Measurements from ENCODE around the gene INPP5J. TPM values are rescaled to one million over a fixed set of nuclear protein-coding genes. Genes with fewer than 3 reads are reported as not detected.

INPP5J gene
- total RNA-seq, 1 donor from 2014 or later, result 0.18 TPM

DNA sequence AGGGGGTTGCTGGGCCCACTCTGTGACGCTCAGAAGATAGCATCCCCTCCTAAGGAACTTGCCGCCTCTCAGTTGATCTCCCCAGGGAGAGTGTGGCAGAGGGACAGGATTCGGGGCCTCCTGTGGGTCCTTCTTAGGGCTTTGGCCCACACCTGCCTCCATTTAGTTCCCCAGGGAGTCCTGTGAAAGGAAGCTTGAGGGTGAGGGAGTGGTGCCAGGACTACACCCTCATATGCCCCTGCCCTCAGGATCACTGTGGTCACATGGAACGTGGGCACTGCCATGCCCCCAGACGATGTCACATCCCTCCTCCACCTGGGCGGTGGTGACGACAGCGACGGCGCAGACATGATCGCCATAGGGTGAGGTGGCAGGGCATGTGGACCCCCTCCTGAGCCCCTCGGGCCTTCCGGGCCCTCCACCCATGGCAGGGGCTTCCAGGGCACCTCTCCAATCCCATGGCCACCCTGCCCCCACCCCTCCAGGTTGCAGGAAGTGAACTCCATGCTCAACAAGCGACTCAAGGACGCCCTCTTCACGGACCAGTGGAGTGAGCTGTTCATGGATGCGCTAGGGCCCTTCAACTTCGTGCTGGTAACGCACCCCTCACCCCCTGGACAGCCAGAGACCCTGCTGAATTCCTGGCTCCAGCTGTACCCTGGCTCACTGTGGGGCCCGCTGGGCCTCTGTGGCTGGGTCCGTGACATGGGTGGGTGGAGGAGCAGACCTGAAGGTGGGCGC, 3.5 kb downstream of the INPP5J start:
- Mint-ChIP-seq H3K4me1 (ENCODE audit: low read depth) (no peaks in the 10 kb centered on the region), H3K36me3 (ENCODE audit: low read depth) (no peaks in the 10 kb centered on the region), H3K27me3 (ENCODE audit: low read depth) (no peaks in the 10 kb centered on the region), H3K9me3 (no peaks in the 10 kb centered on the region), H3K4me3 (ENCODE audit: low read depth) (no peak overlapping the region), H3K27ac (no peak overlapping the region)
- DNase-seq (ENCODE audit: low spot score), result no peak
- intact Hi-C loops (cut with micrococcal nuclease), result no loop called here

DNA sequence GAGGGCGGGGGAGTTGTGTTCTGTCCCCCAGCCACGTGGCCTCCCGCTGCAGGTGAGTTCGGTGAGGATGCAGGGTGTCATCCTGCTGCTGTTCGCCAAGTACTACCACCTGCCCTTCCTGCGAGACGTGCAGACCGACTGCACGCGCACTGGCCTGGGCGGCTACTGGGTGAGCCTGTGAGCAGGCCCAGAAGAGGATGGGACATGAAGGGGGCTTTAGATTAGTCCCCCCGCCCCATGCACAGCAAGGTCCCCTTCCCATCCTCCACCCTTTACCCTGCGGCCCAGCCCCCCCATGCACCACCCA, 4.1 kb downstream of the INPP5J start:
- Mint-ChIP-seq H3K4me3 (ENCODE audit: low read depth) (no peak overlapping the region), H3K36me3 (ENCODE audit: low read depth) (no peaks in the 10 kb centered on the region)

DNA sequence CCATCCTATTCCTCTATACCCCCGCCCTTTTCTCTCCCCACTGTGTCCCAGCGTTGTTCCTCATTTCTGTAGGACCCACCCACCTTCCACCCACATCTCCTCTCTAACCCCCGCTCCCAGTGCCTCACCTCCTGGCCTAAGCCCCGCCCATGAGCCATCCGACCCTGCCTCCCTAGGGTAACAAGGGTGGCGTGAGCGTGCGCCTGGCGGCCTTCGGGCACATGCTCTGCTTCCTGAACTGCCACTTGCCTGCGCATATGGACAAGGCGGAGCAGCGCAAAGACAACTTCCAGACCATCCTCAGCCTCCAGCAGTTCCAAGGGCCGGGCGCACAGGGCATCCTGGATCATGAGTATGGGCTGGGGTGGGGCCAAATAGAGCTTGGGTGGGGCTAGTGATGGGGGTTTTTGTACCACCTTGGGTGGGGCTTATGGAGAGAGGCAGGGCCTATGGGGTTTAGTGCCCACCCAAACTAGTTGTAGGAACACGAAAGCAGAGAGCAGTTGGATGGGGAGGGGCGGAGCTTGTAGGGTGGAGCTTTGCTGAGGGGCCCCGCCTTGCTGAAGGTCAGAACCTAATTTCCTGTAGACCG, 4.5 kb downstream of the INPP5J start:
- intact Hi-C loops (cut with micrococcal nuclease), result no loop called here
- no peaks in the 10 kb centered on the region for H3K27me3 Mint-ChIP-seq (ENCODE audit: low read depth)
- H3K27ac Mint-ChIP-seq, result no peak overlapping the region
- no peaks in the 10 kb centered on the region for H3K36me3 Mint-ChIP-seq (ENCODE audit: low read depth)
- no peaks in the 10 kb centered on the region for H3K9me3 Mint-ChIP-seq
- no peak for DNase-seq (ENCODE audit: low spot score)
- no peak overlapping the region for H3K4me3 Mint-ChIP-seq (ENCODE audit: low read depth)
- no peaks in the 10 kb centered on the region for H3K4me1 Mint-ChIP-seq (ENCODE audit: low read depth)

More for the DNA sequence above, 4.1 kb downstream of the INPP5J start:
- Mint-ChIP-seq H3K27me3 (ENCODE audit: low read depth) (no peaks in the 10 kb centered on the region), H3K9me3 (no peaks in the 10 kb centered on the region), H3K27ac (no peak overlapping the region), H3K4me1 (ENCODE audit: low read depth) (no peaks in the 10 kb centered on the region)
- no peak for DNase-seq (ENCODE audit: low spot score)
- intact Hi-C loops (cut with micrococcal nuclease), result no loop called here

DNA sequence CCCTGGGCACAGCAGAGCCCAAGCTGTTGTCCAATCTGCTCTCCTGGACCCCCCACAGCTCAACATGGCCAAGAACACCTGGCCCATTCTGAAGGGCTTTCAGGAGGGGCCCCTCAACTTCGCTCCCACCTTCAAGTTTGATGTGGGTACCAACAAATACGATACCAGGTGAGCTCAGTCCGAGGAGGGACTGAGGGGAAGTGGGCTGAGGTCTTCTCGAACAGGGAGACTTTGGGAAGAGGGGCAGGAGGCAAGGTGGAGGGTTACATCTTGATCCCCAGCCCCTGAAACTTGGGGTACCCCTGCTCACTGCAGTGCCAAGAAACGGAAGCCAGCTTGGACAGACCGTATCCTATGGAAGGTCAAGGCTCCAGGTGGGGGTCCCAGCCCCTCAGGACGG, 5.4 kb downstream of the INPP5J start:
- Mint-ChIP-seq H3K27me3 (ENCODE audit: low read depth) (no peaks in the 10 kb centered on the region), H3K9me3 (no peaks in the 10 kb centered on the region), H3K4me3 (ENCODE audit: low read depth) (no peak overlapping the region), H3K4me1 (ENCODE audit: low read depth) (no peaks in the 10 kb centered on the region), H3K36me3 (ENCODE audit: low read depth) (no peaks in the 10 kb centered on the region), H3K27ac (no peak overlapping the region)
- intact Hi-C loops (cut with micrococcal nuclease), result no loop called here
- DNase-seq (ENCODE audit: low spot score), result no peak

DNA sequence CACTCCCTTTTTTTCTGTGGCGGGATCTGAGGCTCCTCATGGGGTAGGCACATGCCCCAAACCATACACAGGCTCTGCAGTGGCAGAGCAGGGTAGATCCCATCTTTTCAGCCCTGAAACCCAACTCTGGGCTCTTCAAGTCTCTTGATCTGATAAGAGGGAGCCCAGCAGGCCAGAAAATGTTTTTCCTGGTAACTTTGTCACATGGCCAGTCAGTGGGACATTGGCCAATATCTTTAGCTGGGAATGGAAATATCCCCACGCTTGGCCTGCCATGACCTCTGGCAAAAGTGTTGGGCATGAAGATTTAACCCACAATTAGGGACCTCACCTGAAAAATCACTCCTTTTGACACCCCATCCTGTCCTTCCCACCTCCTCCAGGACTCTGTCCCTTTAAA, 8.1 kb downstream of the INPP5J start:
- intact Hi-C loops (cut with micrococcal nuclease), result no loop called here
- no peaks in the 10 kb centered on the region for H3K9me3 Mint-ChIP-seq
- no peak for DNase-seq (ENCODE audit: low spot score)
- no peak overlapping the region for H3K27ac Mint-ChIP-seq
- H3K27me3 Mint-ChIP-seq (ENCODE audit: low read depth), result no peaks in the 10 kb centered on the region
- H3K36me3 Mint-ChIP-seq (ENCODE audit: low read depth), result no peaks in the 10 kb centered on the region
- no peaks in the 10 kb centered on the region for H3K4me1 Mint-ChIP-seq (ENCODE audit: low read depth)
- no peak overlapping the region for H3K4me3 Mint-ChIP-seq (ENCODE audit: low read depth)

DNA sequence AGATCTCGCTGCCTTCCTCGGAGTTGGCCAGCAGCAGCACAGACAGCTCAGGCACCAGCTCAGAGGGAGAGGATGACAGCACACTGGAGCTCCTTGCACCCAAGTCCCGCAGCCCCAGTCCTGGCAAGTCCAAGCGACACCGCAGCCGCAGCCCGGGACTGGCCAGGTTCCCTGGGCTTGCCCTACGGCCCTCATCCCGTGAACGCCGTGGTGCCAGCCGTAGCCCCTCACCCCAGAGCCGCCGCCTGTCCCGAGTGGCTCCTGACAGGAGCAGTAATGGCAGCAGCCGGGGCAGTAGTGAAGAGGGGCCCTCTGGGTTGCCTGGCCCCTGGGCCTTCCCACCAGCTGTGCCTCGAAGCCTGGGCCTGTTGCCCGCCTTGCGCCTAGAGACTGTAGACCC, 11.1 kb downstream of the INPP5J start:
- Mint-ChIP-seq H3K36me3 (ENCODE audit: low read depth) (no peaks in the 10 kb centered on the region), H3K27me3 (ENCODE audit: low read depth) (no peaks in the 10 kb centered on the region), H3K27ac (no peak overlapping the region), H3K4me1 (ENCODE audit: low read depth) (no peaks in the 10 kb centered on the region), H3K4me3 (ENCODE audit: low read depth) (no peak overlapping the region), H3K9me3 (no peaks in the 10 kb centered on the region)
- intact Hi-C loops (cut with micrococcal nuclease), result no loop called here
- no peak for DNase-seq (ENCODE audit: low spot score)

DNA sequence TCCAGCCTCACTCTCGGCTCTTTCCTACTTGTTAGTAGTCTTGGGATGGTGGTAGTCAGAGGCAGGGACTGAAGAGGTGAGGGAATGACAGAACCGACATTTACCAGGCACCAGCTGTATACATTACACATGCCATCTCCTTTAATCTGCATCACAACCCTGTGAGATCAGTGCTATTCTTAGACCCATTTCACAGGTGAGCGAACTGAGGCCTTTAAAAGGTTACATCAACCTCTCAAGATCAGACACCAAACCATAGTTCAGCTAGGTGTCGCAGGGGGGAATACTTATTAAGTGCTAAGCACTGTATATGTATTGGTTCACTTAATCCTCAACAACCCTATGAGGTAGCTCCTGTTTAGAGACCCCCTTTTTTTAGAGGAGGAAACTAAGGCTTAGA, 11.9 kb downstream of the INPP5J start:
- no peaks in the 10 kb centered on the region for H3K9me3 Mint-ChIP-seq

DNA sequence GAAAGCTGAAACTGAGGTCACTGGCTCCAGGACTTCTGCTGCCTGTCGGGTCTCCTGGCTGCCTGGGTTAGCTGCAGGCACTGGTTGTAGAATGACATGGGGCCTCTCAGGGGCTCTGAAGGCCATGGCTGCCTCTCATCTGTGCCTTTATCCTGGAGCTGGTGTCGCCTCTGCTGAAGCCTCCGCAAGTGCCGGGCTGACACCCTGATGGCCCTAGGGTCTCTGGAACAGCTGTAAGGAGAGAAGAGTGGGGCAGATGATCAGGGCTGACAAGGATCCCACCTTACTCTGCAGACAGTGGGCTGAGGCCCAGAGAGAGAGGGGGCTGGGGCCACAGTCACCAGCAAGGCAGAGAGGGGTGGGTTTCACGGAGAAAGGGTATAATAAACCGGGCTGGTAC, 12.9 kb downstream of the INPP5J start:
- intact Hi-C loops (cut with micrococcal nuclease), result no loop called here
- H3K27me3 Mint-ChIP-seq (ENCODE audit: low read depth), result no peaks in the 10 kb centered on the region
- H3K4me1 Mint-ChIP-seq (ENCODE audit: low read depth), result no peaks in the 10 kb centered on the region
- DNase-seq (ENCODE audit: low spot score), result no peak
- H3K27ac Mint-ChIP-seq, result no peak overlapping the region
- no peak overlapping the region for H3K4me3 Mint-ChIP-seq (ENCODE audit: low read depth)
- no peaks in the 10 kb centered on the region for H3K36me3 Mint-ChIP-seq (ENCODE audit: low read depth)
- no peaks in the 10 kb centered on the region for H3K9me3 Mint-ChIP-seq

More for the DNA sequence above, 11.9 kb downstream of the INPP5J start:
- intact Hi-C loops (cut with micrococcal nuclease), result no loop called here
- DNase-seq (ENCODE audit: low spot score), result no peak
- no peaks in the 10 kb centered on the region for H3K36me3 Mint-ChIP-seq (ENCODE audit: low read depth)
- H3K27me3 Mint-ChIP-seq (ENCODE audit: low read depth), result no peaks in the 10 kb centered on the region
- no peak overlapping the region for H3K27ac Mint-ChIP-seq
- H3K4me1 Mint-ChIP-seq (ENCODE audit: low read depth), result no peaks in the 10 kb centered on the region
- H3K4me3 Mint-ChIP-seq (ENCODE audit: low read depth), result no peak overlapping the region

DNA sequence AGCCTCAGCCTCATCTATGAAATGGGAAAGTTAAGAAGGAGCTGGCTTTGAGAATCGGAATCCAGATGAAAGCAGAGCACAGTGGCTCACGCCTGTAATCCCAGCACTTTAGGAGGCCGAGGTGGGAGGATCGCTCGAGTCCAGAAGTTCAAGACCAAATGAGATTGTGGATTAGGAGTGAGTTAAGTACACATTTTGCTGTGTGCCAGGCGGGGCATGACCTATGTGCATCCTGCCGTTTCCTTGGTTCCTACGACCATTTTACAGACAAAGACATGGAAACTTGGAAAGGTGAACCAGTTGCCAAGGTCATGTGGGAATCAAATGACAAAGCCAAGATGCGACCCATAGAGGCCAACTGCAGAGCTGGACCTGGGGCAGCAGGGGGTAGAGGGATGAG, 13.4 kb downstream of the INPP5J start:
- Mint-ChIP-seq H3K27ac (no peak overlapping the region), H3K4me3 (ENCODE audit: low read depth) (no peak overlapping the region), H3K27me3 (ENCODE audit: low read depth) (no peaks in the 10 kb centered on the region), H3K4me1 (ENCODE audit: low read depth) (no peaks in the 10 kb centered on the region), H3K36me3 (ENCODE audit: low read depth) (no peaks in the 10 kb centered on the region), H3K9me3 (no peaks in the 10 kb centered on the region)
- intact Hi-C loops (cut with micrococcal nuclease), result no loop called here
- no peak for DNase-seq (ENCODE audit: low spot score)

DNA sequence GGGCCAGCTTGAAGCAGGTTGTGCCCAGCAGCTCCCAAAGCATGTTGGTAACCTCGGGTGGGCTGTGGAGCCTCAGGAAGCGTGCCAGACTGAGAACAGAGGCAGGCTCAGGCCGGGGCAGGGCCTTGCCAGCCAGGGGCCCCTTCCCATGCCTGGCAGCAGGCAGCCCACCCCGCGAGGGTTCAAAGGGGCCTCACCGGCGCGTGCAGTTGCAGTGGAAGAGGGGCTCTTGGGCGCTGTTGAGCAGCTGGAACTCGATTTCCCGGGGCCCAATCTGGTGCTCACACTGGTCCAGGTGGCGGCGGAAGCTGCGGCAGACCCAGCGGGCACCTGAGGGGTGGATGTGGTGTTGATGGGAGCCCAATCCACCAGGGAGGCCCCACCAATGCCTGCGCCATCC, 13.9 kb downstream of the INPP5J start:
- no peaks in the 10 kb centered on the region for H3K4me1 Mint-ChIP-seq (ENCODE audit: low read depth)
- H3K27ac Mint-ChIP-seq, result no peak overlapping the region
- no peaks in the 10 kb centered on the region for H3K27me3 Mint-ChIP-seq (ENCODE audit: low read depth)
- intact Hi-C loops (cut with micrococcal nuclease), result no loop called here
- H3K4me3 Mint-ChIP-seq (ENCODE audit: low read depth), result no peak overlapping the region
- DNase-seq (ENCODE audit: low spot score), result no peak
- H3K36me3 Mint-ChIP-seq (ENCODE audit: low read depth), result no peaks in the 10 kb centered on the region
- no peaks in the 10 kb centered on the region for H3K9me3 Mint-ChIP-seq

DNA sequence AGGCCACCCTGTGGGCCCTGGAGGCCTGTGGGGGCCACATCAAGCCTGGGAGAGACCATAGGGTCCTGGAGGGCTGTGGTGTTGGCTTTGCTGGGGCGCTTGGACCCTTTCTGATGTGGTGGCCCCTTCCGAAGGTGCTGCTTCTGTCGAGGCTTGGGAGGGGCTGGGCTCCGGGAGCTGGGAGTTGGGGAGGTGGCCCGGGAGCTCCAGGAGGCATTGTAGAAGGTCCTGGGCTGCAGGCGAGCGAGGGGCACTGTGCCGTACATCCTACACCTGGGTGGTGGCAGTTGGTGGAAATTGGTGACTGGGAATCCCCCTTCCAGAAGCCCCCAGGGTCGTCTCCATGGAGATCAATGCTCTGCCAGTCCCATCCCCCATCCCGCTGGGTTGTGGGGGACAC, 15.0 kb downstream of the INPP5J start:
- intact Hi-C loops (cut with micrococcal nuclease), result no loop called here
- no peak for DNase-seq (ENCODE audit: low spot score)
- Mint-ChIP-seq H3K36me3 (ENCODE audit: low read depth) (no peaks in the 10 kb centered on the region), H3K4me3 (ENCODE audit: low read depth) (no peak overlapping the region), H3K27me3 (ENCODE audit: low read depth) (no peaks in the 10 kb centered on the region), H3K9me3 (no peaks in the 10 kb centered on the region), H3K4me1 (ENCODE audit: low read depth) (no peaks in the 10 kb centered on the region), H3K27ac (no peak overlapping the region)

DNA sequence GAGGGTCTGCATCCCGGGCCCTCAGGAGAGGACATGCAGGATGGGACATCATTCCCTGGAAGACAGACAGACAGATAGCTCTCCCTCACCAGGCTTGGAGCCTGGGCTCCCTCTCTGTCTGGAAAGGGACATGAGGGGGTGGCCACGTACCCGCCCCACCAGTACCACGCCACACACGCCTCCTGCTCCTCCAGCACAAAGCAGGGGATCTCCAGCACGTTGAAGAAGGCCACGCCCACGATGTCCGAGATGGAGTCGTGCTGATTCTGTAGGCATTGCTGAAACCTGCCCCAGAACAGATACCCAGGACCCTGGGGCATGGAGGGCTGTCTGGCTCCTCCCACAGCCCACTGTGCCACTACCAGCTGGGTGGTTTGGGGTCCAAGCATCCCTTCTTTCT, 15.4 kb downstream of the INPP5J start:
- Mint-ChIP-seq H3K36me3 (ENCODE audit: low read depth) (no peaks in the 10 kb centered on the region), H3K4me3 (ENCODE audit: low read depth) (no peak overlapping the region), H3K9me3 (no peaks in the 10 kb centered on the region), H3K27ac (no peak overlapping the region), H3K27me3 (ENCODE audit: low read depth) (no peaks in the 10 kb centered on the region), H3K4me1 (ENCODE audit: low read depth) (no peaks in the 10 kb centered on the region)
- intact Hi-C loops (cut with micrococcal nuclease), result no loop called here
- no peak for DNase-seq (ENCODE audit: low spot score)

DNA sequence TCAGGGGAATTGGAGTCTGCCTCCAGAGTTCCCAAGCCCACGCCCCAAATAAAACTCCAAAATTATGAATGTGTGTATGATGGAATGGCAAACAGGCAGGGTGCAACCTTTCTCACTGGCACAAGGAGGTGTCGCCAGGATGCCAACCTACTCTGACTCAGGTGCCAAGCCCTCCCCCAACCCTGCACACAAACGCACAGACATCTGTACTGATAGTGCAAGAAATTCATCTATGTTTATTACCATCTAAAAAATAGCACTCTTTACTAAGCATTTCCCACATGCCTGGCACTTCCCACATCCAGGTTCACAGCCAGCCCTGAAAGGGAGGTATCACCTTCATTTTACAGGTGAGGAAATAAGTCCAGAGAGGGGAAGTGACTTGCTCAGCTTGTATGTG, 16.3 kb downstream of the INPP5J start:
- intact Hi-C loops (cut with micrococcal nuclease), result no loop called here
- Mint-ChIP-seq H3K36me3 (ENCODE audit: low read depth) (no peaks in the 10 kb centered on the region), H3K4me1 (ENCODE audit: low read depth) (no peaks in the 10 kb centered on the region), H3K27ac (no peak overlapping the region), H3K4me3 (ENCODE audit: low read depth) (no peak overlapping the region), H3K27me3 (ENCODE audit: low read depth) (no peaks in the 10 kb centered on the region), H3K9me3 (no peaks in the 10 kb centered on the region)
- no peak for DNase-seq (ENCODE audit: low spot score)
